ENCODE measurements around the gene BCL7A.

DNA sequence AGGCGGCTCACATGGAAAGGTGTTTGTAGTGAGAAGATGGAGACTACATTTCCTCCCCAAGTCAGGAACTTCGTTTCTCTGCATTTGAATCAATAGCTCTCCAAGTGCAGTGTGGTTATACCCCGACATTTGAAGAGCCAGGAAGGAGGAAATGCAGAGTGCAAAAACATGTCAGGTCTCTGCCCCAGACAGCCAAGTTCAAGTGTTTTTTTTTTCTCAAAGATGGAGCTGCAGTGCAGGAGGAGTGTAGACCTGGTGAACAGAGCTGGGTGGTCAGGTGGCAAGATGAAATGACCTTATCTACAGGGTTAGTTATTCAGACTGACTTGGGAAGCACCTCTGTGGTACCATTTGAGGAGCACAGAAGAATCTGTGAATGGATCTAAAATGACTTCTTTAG lies 78.2 kb downstream of the BCL7A start:
- TF ChIP-seq, protein P1, sequence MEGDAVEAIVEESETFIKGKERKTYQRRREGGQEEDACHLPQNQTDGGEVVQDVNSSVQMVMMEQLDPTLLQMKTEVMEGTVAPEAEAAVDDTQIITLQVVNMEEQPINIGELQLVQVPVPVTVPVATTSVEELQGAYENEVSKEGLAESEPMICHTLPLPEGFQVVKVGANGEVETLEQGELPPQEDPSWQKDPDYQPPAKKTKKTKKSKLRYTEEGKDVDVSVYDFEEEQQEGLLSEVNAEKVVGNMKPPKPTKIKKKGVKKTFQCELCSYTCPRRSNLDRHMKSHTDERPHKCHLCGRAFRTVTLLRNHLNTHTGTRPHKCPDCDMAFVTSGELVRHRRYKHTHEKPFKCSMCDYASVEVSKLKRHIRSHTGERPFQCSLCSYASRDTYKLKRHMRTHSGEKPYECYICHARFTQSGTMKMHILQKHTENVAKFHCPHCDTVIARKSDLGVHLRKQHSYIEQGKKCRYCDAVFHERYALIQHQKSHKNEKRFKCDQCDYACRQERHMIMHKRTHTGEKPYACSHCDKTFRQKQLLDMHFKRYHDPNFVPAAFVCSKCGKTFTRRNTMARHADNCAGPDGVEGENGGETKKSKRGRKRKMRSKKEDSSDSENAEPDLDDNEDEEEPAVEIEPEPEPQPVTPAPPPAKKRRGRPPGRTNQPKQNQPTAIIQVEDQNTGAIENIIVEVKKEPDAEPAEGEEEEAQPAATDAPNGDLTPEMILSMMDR (IDR thresholded peaks at IDR 0.05) = no peak
- TF ChIP-seq EP300 (IDR thresholded peaks at IDR 0.05) (no peak), POLR2AphosphoS5 (IDR thresholded peaks at IDR 0.05) (no peak), POLR2A (IDR thresholded peaks at IDR 0.05) (no peak)

Data from gastroesophageal sphincter (tissue), 3 donors.